ENCODE data around the gene LMCD1. TPM values are rescaled to one million over a fixed set of nuclear protein-coding genes. Genes with fewer than 3 reads are reported as not detected.

LMCD1 gene
- total RNA-seq, 1 donor from 2014 or later: 26.1 TPM

- TF ChIP-seq, protein P1, sequence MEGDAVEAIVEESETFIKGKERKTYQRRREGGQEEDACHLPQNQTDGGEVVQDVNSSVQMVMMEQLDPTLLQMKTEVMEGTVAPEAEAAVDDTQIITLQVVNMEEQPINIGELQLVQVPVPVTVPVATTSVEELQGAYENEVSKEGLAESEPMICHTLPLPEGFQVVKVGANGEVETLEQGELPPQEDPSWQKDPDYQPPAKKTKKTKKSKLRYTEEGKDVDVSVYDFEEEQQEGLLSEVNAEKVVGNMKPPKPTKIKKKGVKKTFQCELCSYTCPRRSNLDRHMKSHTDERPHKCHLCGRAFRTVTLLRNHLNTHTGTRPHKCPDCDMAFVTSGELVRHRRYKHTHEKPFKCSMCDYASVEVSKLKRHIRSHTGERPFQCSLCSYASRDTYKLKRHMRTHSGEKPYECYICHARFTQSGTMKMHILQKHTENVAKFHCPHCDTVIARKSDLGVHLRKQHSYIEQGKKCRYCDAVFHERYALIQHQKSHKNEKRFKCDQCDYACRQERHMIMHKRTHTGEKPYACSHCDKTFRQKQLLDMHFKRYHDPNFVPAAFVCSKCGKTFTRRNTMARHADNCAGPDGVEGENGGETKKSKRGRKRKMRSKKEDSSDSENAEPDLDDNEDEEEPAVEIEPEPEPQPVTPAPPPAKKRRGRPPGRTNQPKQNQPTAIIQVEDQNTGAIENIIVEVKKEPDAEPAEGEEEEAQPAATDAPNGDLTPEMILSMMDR (IDR thresholded peaks at IDR 0.05; ENCODE audit: unreplicated experiment): no peak
- no peak for DNase-seq (ENCODE audit: low spot score, unreplicated experiment)
- Mint-ChIP-seq H3K36me3 (ENCODE audit: insufficient read depth) (peaks cover 32% of the 10 kb centered on the region), H3K9me3 (ENCODE audit: low read depth) (no peaks in the 10 kb centered on the region), H3K4me3 (ENCODE audit: low read depth) (no peak overlapping the region), H3K27ac (no peak overlapping the region), H3K4me1 (ENCODE audit: low read depth) (peaks cover 6% of the 10 kb centered on the region), H3K27me3 (peaks cover 3% of the 10 kb centered on the region)
Measured at GRCh38 chr3:8538913-8539312, 37.3 kb downstream of the LMCD1 start.

DNA sequence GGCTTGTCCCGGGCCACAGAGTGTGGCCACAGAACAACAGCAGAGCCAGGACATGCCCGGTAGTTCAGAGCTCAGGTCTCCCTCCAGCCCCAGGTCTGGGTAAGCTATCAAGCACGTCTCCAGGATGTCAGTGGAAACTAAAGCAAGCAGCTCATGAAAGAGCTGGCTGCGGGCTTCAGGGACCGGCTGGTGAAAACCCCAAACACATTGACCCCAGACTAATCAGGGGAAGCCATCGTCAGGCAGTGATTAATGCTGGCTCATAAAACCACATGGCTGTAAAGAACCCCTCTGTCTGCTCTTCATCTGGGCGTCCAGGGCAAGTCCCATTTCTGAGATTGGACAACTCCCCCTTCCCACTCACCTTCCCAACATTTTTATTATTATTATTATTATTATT, 37.8 kb downstream of the LMCD1 start:
- peaks cover 6% of the 10 kb centered on the region for H3K4me1 Mint-ChIP-seq (ENCODE audit: low read depth)
- TF ChIP-seq, protein P1 (IDR thresholded peaks at IDR 0.05; ENCODE audit: unreplicated experiment): no peak
- H3K4me3 Mint-ChIP-seq (ENCODE audit: low read depth): no peak overlapping the region
- H3K27me3 Mint-ChIP-seq: no peaks in the 10 kb centered on the region
- DNase-seq (ENCODE audit: low spot score, unreplicated experiment): no peak
- peaks cover 31% of the 10 kb centered on the region for H3K36me3 Mint-ChIP-seq (ENCODE audit: insufficient read depth)
- no peaks in the 10 kb centered on the region for H3K9me3 Mint-ChIP-seq (ENCODE audit: low read depth)
- H3K27ac Mint-ChIP-seq: no peak overlapping the region

DNA sequence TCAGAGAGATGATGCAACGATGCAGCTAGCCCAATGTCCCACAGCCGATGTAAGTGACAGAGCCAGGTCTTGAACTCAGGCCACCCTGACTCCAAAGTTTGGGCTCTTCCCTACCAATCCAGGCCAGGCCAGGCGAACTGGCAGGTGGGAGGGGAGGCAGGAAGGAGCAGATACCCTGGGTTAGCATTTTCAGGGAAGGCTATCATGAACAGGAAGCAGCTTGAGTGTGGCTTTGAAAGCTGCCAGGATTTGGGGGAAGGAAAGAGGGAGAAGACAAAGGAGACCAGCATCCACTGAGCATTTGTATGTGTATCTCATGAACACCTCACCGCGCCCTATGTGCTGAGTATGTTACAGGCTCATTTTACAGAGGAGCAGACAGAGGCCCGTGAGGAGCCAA, 38.8 kb downstream of the LMCD1 start:
- Mint-ChIP-seq H3K4me3 (ENCODE audit: low read depth) (no peak overlapping the region), H3K27me3 (no peaks in the 10 kb centered on the region), H3K9me3 (ENCODE audit: low read depth) (no peaks in the 10 kb centered on the region), H3K36me3 (ENCODE audit: insufficient read depth) (peaks cover 31% of the 10 kb centered on the region), H3K4me1 (ENCODE audit: low read depth) (peaks cover 6% of the 10 kb centered on the region), H3K27ac (no peak overlapping the region)
- TF ChIP-seq, protein P1 (IDR thresholded peaks at IDR 0.05; ENCODE audit: unreplicated experiment): no peak
- no peak for DNase-seq (ENCODE audit: low spot score, unreplicated experiment)

DNA sequence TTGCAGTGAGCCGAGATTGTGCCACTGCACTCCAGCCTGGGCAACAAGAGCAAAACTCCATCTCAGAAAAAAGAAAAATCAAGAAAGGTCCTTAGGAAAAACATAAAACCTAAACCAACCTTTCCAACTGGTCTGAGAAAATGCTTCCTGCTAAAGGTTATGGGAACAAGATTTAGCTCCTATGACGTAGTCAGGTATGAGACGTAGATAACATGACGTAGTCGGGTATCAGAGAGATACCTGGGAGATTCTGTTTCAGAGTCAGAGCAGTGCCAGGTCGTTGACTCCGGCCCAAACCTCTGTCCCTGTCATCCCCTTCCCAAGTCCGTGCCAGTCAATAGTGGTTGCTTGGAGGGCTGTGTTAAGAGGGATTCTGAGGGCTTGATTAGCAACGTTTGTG, 39.9 kb downstream of the LMCD1 start:
- Mint-ChIP-seq H3K9me3 (ENCODE audit: low read depth) (no peaks in the 10 kb centered on the region), H3K27ac (peak overlapping the region; percentile 51), H3K4me1 (ENCODE audit: low read depth) (peaks cover 6% of the 10 kb centered on the region), H3K4me3 (ENCODE audit: low read depth) (no peak overlapping the region), H3K27me3 (no peaks in the 10 kb centered on the region), H3K36me3 (ENCODE audit: insufficient read depth) (peaks cover 29% of the 10 kb centered on the region)
- TF ChIP-seq, protein P1 (IDR thresholded peaks at IDR 0.05; ENCODE audit: unreplicated experiment): no peak
- DNase-seq (ENCODE audit: low spot score, unreplicated experiment): no peak

DNA sequence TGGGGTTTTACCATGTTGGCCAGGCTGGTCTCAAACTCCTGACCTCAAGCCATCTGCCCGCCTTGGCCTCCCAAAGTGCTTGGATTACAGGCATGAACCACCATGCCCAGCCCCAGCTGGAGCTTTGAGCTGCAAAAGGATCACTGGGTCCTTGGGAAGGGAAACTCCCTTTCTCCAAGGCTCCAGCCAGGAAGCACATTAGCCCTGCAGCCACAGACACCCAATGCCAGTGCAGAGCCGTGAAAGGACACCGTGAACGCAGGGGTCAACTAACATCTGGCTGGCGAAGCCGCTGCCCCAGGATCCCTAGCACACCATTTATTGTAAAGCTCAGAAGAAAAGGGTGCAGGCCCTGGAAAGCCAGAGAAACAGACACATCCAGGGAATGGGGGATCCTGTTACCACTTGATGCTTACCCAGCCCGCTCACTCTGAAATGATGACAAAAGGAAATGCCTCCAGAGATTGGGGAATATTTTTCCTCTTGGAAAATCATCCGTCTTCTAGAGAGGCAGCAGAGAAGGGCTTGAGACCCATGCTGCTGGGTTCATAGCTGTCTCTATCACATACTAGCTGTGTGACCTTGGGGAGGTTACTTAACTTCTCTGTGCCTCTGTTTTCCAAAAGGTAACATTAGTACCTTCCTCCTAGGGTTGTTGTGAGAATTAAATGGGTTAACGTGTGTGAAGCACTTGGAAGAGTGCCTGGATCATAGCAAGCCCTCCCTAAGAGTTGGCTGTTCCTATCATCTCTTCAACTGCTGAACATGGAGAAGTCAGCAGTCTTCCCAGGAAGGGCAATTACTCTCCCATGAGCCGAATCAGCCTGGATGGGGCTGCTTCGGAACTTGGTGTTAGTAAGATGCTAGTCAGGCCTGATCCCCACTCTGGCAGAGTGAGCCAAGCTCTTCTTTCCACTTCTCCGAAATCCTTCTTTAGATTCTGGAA, 40.8 kb downstream of the LMCD1 start:
- no peak overlapping the region for H3K4me3 Mint-ChIP-seq (ENCODE audit: low read depth)
- TF ChIP-seq, protein P1 (IDR thresholded peaks at IDR 0.05; ENCODE audit: unreplicated experiment): no peak
- H3K9me3 Mint-ChIP-seq (ENCODE audit: low read depth): no peaks in the 10 kb centered on the region
- no peaks in the 10 kb centered on the region for H3K27me3 Mint-ChIP-seq
- peaks cover 6% of the 10 kb centered on the region for H3K4me1 Mint-ChIP-seq (ENCODE audit: low read depth)
- H3K36me3 Mint-ChIP-seq (ENCODE audit: insufficient read depth): peaks cover 23% of the 10 kb centered on the region
- no peak for DNase-seq (ENCODE audit: low spot score, unreplicated experiment)
- no peak overlapping the region for H3K27ac Mint-ChIP-seq

Measured in progenitor cell of endocrine pancreas (in vitro differentiated cells).